ENCODE results near the gene CTNNA3. TPM values are rescaled to one million over a fixed set of nuclear protein-coding genes. Genes with fewer than 3 reads are reported as not detected.

Gene CTNNA3
- total RNA-seq, 1 experiment from 2014 or later: 0.85 TPM

DNA sequence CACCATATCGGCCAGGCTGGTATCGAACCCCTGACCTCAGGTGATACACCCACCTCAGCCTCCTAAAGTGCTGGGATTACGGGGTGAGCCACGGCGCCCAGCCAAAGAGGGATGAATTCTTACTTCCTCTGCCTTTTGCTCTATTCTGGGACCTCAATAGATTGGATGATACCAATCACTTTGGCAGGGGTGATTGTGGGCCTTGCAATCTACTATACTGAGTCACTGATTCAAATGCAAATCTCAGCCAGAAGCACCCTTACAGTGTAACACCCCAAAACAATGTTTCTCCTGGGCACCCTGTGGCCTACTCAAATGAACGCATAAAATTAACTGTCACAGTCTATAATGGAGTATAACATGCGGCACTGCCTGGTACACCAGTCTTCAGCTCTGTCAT, 1366.8 kb downstream of the CTNNA3 start:
- no peaks in the 10 kb centered on the region for H3K27me3 ChIP-seq (ENCODE audit: control insufficient read depth, insufficient read depth, low read length)
- CTCF ChIA-PET: no interaction called here
- H3K4me1 ChIP-seq (ENCODE audit: control insufficient read depth, insufficient read depth, low read length): no peaks in the 10 kb centered on the region
- ATAC-seq (no peak), DNase-seq (ENCODE audit: low read depth, low spot score) (no peak)
- POLR2A ChIA-PET: no interaction called here
- no peak for TF ChIP-seq REST (IDR thresholded peaks at IDR 0.05; ENCODE audit: insufficient read depth in 1 of 2, low read depth in 2 of 2, low read length in 1 of 2)
- TF ChIP-seq CTCF (IDR thresholded peaks at IDR 0.05): no peak
- no peak for TF ChIP-seq POLR2AphosphoS5 (IDR thresholded peaks at IDR 0.05; ENCODE audit: low read depth, low read length)
- TF ChIP-seq SIN3A (IDR thresholded peaks at IDR 0.05; ENCODE audit: borderline replicate concordance, insufficient read depth, low read depth, low read length): no peak
- no peak for TF ChIP-seq TCF7L2 (IDR thresholded peaks at IDR 0.05; ENCODE audit: low read depth, low read length)
- H3K27ac ChIP-seq (ENCODE audit: low read length): no peak overlapping the region
- in situ Hi-C loops (cut with HindIII; ENCODE audit: low pct_unique_long_range_greater_than_20kb, low sequenced_read_pairs): no loop called here
- H3K9me3 ChIP-seq (ENCODE audit: control insufficient read depth, insufficient read depth, low read depth, low read length): no peaks in the 10 kb centered on the region
- intact Hi-C loops (cut with micrococcal nuclease; ENCODE audit: unreplicated experiment): no loop called here
- H3K36me3 ChIP-seq (ENCODE audit: control insufficient read depth, insufficient read depth, low read length): no peaks in the 10 kb centered on the region
- no TSS peak for BruUV-seq (replicated peaks)
- H3K4me3 ChIP-seq (ENCODE audit: low read depth in 2 of 2, low read length in 2 of 2): no peak overlapping the region

DNA sequence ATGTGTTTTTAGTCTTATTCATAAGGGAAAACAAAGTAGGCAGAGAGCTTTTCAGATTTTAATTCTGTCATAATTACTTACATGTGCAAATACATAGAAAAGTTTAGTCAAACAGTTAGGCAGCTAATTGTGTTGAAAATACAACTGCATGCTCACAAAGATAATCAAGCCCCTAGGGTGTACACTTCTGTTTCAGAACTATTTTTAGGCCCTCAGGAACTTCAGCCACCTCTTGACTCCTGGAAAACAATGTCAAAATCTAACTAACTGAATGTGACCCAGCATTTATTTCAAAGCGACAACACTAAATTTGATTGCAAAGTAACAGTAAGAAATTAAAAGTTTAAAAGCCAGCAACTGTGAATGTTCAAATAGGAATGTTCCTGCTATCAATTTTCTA, 1369.1 kb downstream of the CTNNA3 start:
- DNase-seq (ENCODE audit: low read depth, low spot score) (no peak), ATAC-seq (no peak)
- H3K27ac ChIP-seq (ENCODE audit: low read length): no peak overlapping the region
- POLR2A ChIA-PET: no interaction called here
- no peak for TF ChIP-seq REST (IDR thresholded peaks at IDR 0.05; ENCODE audit: insufficient read depth in 1 of 2, low read depth in 2 of 2, low read length in 1 of 2)
- no peak for TF ChIP-seq CTCF (IDR thresholded peaks at IDR 0.05)
- no peak for TF ChIP-seq POLR2AphosphoS5 (IDR thresholded peaks at IDR 0.05; ENCODE audit: low read depth, low read length)
- TF ChIP-seq SIN3A (IDR thresholded peaks at IDR 0.05; ENCODE audit: borderline replicate concordance, insufficient read depth, low read depth, low read length): no peak
- TF ChIP-seq TCF7L2 (IDR thresholded peaks at IDR 0.05; ENCODE audit: low read depth, low read length): no peak
- H3K4me1 ChIP-seq (ENCODE audit: control insufficient read depth, insufficient read depth, low read length): no peaks in the 10 kb centered on the region
- H3K27me3 ChIP-seq (ENCODE audit: control insufficient read depth, insufficient read depth, low read length): no peaks in the 10 kb centered on the region
- in situ Hi-C loops (cut with HindIII; ENCODE audit: low pct_unique_long_range_greater_than_20kb, low sequenced_read_pairs): no loop called here
- CTCF ChIA-PET: no interaction called here
- no TSS peak for BruUV-seq (replicated peaks)
- intact Hi-C loops (cut with micrococcal nuclease; ENCODE audit: unreplicated experiment): no loop called here
- no peaks in the 10 kb centered on the region for H3K36me3 ChIP-seq (ENCODE audit: control insufficient read depth, insufficient read depth, low read length)
- H3K9me3 ChIP-seq (ENCODE audit: control insufficient read depth, insufficient read depth, low read depth, low read length): no peaks in the 10 kb centered on the region
- no peak overlapping the region for H3K4me3 ChIP-seq (ENCODE audit: low read depth in 2 of 2, low read length in 2 of 2)
